Measurements from ENCODE around the gene HOXA1.
A peak's percentile ranks its signal among the peaks of the same experiment; 100 is the strongest.

Gene HOXA1

DNA sequence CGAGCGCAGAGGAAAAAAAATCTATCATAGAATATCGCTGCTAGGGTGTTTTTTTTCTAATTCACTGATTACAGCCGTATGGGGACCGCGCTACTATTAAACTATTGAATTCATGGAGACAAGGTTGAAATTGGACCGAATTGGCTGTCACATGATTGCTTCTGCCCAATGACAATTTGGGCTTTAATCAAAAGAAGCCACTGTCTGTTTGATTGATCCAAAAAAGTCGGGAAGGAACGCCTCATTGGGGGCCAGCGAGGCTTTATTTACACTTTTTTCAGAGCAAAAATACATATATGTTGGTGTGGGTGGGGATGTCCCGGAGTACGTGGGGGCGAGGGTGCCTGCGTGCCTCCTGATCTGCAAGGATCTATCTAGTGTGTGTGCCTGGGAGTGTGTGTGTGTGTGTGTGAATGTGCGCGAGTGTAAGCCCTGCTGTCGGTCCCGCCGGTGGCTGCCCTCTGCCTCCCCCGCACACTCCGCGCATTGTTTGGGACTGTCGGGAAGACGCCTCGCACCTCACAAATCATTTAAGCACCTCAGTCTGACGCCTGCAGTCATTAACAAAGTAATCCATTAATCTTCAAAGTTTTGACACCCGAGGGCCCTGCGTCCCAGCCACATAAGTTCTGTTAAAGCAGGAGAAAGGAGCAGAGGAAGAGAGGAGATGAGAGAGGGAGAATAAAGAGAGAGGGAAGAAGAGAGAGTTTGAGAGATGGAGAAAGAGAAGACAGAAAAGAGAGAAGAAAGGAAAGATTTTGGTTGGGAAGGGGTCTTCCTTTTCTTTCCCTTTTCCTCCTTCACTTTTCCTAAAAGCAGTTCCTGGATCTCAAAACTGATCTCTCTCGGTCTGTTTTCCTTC is 7.0 kb upstream of the HOXA1 start, which contains the start of gene HOXA2:
TSS of gene HOXA2 (minus strand) at position 103 of the 862 bp plus-strand sequence. CDS start 183 bp downstream, outside the sequence.
- peaks cover 9% of the 10 kb centered on the region for H3K36me3 Mint-ChIP-seq (ENCODE audit: insufficient read depth)
- DNase-seq (ENCODE audit: low spot score in 2 of 2): no peak
- no peaks in the 10 kb centered on the region for H3K9me3 Mint-ChIP-seq
- H3K27me3 Mint-ChIP-seq: peaks cover 63% of the 10 kb centered on the region
- H3K4me1 Mint-ChIP-seq: peaks cover 25% of the 10 kb centered on the region
- no peak within 1 kb of the TSS for H3K27ac Mint-ChIP-seq (ENCODE audit: low read depth)
- no peak for ATAC-seq (replicated peaks; ENCODE audit: extremely low read depth, poor library complexity, severe bottlenecking)
- H3K4me3 Mint-ChIP-seq: peak within 1 kb of the TSS; percentile 9

DNA sequence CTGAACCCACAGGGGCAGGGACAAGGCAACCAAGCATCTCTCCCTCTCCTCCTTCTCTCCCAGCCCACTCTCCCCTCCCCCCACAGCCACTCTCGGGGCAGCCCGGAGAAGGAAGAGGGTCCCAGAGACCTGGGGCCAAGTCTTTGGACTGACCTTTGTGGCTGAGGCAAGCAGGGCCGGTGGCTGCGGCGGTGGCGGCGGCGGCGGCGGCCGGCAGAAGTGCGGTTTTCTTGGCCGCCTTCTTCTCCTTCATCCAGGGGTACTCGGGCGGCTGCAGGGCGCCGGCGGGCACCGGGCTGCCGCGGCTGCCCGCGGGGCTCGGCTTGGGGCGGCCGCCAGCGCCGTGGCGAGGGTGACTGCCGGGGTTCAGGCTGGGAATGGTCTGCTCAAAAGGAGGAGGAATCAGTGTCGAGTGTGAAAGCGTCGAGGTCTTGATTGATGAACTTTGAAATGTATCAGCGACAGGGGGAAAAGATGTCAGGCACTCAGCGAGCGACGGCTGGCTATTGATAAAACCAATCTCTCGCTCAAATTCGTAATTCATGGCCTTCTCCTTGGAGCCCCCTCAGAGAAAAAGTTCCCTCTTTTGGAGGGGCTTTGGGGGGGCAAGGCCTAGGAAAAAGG is 6.3 kb upstream of the HOXA1 start:
- Mint-ChIP-seq H3K36me3 (ENCODE audit: insufficient read depth) (peaks cover 9% of the 10 kb centered on the region), H3K4me1 (peaks cover 33% of the 10 kb centered on the region), H3K4me3 (no peak overlapping the region), H3K27ac (ENCODE audit: low read depth) (no peak overlapping the region), H3K9me3 (no peaks in the 10 kb centered on the region), H3K27me3 (peaks cover 63% of the 10 kb centered on the region)
- ATAC-seq (replicated peaks; ENCODE audit: extremely low read depth, poor library complexity, severe bottlenecking) (no peak), DNase-seq (ENCODE audit: low spot score in 2 of 2) (no peak)

DNA sequence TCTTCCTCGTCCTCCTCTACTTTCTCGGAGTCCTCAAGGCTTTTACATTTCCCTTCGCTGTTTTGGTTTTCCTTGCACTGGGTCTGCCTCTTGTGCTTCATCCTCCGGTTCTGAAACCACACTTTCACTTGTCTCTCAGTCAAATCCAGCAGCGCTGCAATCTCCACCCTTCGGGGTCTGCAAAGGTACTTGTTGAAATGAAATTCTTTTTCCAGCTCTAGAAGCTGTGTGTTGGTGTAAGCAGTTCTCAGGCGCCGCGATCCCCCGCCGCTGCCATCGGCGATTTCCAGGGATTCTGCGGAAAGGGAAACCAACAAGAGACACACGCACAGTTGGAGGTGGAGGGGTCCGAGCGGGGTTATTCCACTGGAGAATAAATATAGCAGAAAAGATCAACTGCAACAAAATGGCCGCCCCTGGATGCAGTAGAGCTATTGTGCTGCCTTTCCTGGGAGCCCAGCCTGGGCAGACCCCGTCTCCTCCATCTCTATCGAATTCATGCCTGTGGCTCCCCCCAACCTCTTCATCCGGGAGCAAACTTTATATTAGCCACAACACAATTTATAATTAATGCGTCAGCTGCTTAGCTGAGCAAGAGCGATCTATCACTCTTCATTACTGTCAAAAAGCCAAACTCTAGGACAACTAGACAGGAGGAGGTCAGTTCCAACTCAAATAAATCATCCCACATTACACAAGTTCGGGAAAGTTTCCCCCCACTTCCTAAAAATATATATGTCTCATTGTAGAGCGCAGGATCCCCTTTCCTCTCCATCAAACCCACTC is 5.6 kb upstream of the HOXA1 start:
- Mint-ChIP-seq H3K9me3 (no peaks in the 10 kb centered on the region), H3K27ac (ENCODE audit: low read depth) (no peak overlapping the region), H3K27me3 (peaks cover 63% of the 10 kb centered on the region), H3K4me3 (no peak overlapping the region), H3K36me3 (ENCODE audit: insufficient read depth) (peaks cover 9% of the 10 kb centered on the region), H3K4me1 (peaks cover 36% of the 10 kb centered on the region)
- ATAC-seq (replicated peaks; ENCODE audit: extremely low read depth, poor library complexity, severe bottlenecking) (no peak), DNase-seq (ENCODE audit: low spot score in 2 of 2) (no peak)

DNA sequence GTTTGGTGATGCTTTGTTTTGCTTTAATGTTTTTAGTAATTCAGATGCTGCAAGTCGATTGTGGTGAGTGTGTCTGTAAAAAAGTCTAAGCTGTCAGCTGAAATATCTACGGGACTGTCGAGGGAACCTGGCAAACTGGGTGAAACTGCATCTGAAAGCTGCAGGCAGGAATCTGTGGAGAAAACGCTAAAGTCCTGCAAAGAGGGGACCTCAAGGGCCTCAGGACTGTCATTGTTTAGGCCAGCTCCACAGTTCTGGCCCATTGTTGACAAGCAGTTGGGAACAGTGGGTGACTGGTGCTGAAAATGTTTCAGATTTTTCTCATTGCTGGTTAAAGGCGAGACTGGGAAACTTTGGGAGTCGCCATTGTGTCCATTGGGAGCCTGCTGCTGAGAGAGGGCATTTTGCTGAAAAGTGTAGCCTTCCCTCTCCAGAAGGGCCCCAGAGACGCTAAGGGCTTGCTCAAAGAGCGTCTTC is 4.9 kb upstream of the HOXA1 start:
- H3K36me3 Mint-ChIP-seq (ENCODE audit: insufficient read depth): peaks cover 11% of the 10 kb centered on the region
- no peak overlapping the region for H3K4me3 Mint-ChIP-seq
- H3K27me3 Mint-ChIP-seq: peaks cover 63% of the 10 kb centered on the region
- H3K27ac Mint-ChIP-seq (ENCODE audit: low read depth): no peak overlapping the region
- ATAC-seq (replicated peaks; ENCODE audit: extremely low read depth, poor library complexity, severe bottlenecking): no peak
- H3K4me1 Mint-ChIP-seq: peaks cover 36% of the 10 kb centered on the region
- H3K9me3 Mint-ChIP-seq: no peaks in the 10 kb centered on the region
- DNase-seq (ENCODE audit: low spot score in 2 of 2): no peak

DNA sequence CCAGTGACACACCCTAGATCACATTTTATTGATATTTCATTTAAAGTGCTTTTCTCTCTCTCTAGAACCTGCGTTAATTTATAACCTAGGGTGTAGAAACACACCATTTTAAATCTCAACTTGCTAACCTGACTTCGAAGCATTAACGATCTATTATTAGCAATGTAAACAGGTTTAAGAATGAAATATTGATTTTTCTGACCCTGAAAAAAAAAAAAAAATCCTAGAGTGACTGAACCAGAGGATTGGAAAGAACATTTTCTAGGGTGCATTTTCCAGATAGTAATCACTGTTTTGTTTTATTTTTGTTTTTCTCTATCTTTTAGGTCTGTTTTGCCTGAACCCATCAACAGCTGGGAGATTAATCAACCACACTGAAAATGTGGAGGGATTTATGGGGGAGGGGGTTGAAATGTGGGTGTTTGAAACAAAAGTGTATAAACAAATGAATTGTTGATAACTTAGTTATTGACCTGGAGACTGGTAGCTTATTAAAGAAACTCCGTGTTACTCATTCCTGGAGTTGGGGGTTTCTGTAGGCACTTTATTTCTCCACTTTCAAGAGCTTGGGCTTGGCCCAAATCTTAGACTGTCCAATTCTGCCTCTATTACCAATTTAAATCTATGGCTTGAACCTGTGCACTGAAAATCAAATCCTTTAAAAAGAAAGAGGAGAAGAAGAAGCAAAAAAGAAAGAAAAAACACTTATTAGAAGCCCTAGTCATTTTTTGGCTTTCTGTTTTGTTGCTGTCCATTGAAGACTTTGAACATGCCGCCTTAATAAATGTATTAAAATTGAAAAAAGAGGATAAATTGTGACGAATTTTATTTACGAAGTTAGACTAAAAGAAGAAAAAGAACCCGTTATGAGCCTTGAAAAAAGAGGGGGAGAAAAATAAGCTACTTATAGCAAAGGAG is 3.9 kb upstream of the HOXA1 start:
- Mint-ChIP-seq H3K36me3 (ENCODE audit: insufficient read depth) (peaks cover 16% of the 10 kb centered on the region), H3K9me3 (no peaks in the 10 kb centered on the region), H3K4me1 (peaks cover 46% of the 10 kb centered on the region), H3K27me3 (peaks cover 72% of the 10 kb centered on the region), H3K27ac (ENCODE audit: low read depth) (no peak overlapping the region), H3K4me3 (no peak overlapping the region)
- ATAC-seq (replicated peaks; ENCODE audit: extremely low read depth, poor library complexity, severe bottlenecking) (no peak), DNase-seq (ENCODE audit: low spot score in 2 of 2) (no peak)

DNA sequence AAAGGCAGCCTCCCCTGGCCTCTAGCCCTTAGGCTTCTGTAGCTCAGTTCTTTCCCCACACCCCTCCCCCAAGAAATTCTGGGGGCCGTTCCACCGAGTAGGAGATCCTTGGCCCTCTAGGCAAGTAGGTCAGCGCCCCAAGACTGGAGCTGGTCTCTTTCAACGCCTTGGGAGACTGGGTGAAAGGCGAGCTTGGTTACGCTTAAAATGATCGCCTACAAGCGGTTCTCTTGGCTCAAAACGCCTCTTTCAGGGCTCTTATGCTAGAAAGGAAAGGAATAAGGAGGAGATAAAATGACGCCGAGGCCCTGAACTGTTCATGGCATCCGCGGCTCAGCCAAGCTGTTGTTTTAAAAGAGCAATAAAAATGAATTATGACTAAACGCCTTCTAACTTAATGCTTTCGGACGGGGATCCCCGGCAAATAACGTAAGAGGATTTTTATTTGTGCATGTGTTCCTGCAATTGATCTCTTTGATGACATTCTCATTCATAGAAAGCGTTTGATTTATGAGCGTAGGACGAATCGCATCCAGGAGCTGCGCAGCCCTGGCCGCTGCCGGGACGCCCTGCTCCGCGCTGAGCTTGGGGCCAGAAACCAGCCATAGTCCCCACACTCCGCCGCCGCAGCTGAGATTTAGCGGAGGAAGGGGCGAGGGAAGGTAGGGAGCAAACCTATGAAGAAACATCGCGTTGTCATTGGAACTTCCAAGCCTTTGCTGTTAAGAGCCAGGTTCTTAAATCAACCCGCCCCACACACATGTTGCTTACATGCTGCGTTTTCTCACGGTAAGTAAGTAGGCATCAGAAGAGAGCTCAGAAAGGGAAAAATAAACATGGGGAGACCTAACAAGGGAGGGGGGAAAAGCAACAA is 3.0 kb upstream of the HOXA1 start:
- peaks cover 72% of the 10 kb centered on the region for H3K27me3 Mint-ChIP-seq
- peaks cover 52% of the 10 kb centered on the region for H3K4me1 Mint-ChIP-seq
- no peaks in the 10 kb centered on the region for H3K9me3 Mint-ChIP-seq
- no peak overlapping the region for H3K27ac Mint-ChIP-seq (ENCODE audit: low read depth)
- DNase-seq (ENCODE audit: low spot score in 2 of 2) (no peak), ATAC-seq (replicated peaks; ENCODE audit: extremely low read depth, poor library complexity, severe bottlenecking) (no peak)
- H3K4me3 Mint-ChIP-seq: peak overlapping the region; percentile 12
- H3K36me3 Mint-ChIP-seq (ENCODE audit: insufficient read depth): peaks cover 18% of the 10 kb centered on the region

DNA sequence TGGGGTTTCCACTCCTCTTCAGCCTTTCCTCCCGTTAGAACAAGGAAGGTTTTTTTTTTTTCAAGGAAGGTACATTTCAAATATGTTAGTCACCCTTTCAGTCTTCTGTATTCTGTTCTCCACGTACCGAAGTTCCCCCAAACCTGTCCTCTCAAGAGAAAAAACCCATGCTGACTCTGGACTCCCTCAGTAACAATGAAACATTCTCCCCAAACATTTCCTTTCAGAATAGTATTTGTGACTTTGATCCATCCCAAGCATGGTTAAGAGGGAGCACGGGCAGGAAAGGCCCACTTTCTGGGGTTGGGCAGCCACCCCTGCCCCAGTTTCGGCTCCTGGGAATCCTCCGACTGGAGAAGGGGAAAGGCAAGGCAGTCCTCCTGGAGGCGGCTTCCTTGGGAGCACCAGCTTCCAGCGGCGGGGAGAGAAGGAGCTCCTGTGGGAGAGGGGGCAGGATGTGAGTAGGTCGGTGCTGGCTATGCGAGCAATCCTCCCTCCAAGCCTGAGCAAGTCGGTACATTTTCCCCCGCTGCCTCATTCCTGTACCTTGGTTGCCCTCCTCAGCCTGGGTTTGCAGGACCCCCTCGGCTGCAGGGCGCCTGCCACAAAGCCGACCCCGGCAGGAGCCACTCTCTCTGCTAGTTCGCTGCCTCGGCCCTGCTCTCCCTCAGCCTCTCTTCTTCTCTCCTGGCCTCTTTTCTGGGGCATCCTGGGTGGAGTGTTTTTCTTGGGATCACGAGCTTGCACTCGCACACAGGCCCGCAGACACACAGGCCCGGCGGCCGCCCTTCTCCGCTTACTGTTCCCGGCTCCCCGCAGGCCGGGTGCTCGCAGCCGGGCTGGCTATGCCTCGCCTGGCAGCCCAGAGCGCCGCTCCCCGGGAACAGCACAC is 2.1 kb upstream of the HOXA1 start:
- DNase-seq (ENCODE audit: low spot score in 2 of 2): no peak
- no peak for ATAC-seq (replicated peaks; ENCODE audit: extremely low read depth, poor library complexity, severe bottlenecking)

DNA sequence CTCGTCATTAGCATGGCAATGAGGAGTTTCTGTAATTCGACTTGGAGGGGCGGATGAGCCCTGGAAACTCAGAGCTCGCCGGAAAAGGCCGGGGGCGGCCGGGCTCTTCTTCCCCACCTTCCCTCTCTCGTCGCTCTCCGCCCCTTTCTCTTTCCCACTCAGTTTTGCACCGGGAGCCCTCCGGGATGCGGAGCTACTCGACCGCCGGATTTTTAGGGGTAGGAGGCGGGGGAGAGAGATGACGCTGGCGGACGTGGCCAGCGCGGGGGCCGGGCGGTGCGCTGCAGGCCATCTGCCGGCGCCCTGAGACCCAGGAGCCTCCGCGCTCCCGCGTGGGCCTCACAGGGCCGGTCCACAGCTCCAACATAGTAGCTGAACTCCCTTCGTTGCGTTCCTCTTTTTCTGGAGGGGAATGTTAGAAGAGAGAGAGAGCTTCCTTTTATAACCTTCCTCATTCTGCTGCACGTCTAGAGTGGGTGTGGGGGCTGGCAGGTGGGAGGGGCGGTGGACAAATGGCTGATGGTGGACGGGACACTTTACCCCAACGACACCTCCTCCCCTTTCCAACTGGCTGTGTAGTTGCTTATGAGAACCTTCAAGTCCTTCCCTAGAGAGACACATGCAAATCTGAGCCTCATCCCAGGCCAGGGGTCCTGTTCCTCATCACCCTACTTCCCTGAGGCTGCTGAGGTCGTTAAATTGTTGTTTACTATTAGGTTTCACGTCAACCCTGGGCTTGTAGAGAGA is 1.1 kb upstream of the HOXA1 start:
- Mint-ChIP-seq H3K36me3 (ENCODE audit: insufficient read depth) (peaks cover 16% of the 10 kb centered on the region), H3K27me3 (peaks cover 72% of the 10 kb centered on the region), H3K4me1 (peaks cover 38% of the 10 kb centered on the region), H3K9me3 (no peaks in the 10 kb centered on the region), H3K4me3 (peak overlapping the region; percentile 85), H3K27ac (ENCODE audit: low read depth) (peak overlapping the region; percentile 82)
- ATAC-seq (replicated peaks; ENCODE audit: extremely low read depth, poor library complexity, severe bottlenecking) (no peak), DNase-seq (ENCODE audit: low spot score in 2 of 2) (no peak)

More for the DNA sequence above, 2.1 kb upstream of the HOXA1 start:
- H3K27me3 Mint-ChIP-seq: peaks cover 72% of the 10 kb centered on the region
- H3K4me3 Mint-ChIP-seq: peak overlapping the region; percentile 85
- peaks cover 18% of the 10 kb centered on the region for H3K36me3 Mint-ChIP-seq (ENCODE audit: insufficient read depth)
- peaks cover 46% of the 10 kb centered on the region for H3K4me1 Mint-ChIP-seq
- H3K27ac Mint-ChIP-seq (ENCODE audit: low read depth): no peak overlapping the region
- H3K9me3 Mint-ChIP-seq: no peaks in the 10 kb centered on the region

DNA sequence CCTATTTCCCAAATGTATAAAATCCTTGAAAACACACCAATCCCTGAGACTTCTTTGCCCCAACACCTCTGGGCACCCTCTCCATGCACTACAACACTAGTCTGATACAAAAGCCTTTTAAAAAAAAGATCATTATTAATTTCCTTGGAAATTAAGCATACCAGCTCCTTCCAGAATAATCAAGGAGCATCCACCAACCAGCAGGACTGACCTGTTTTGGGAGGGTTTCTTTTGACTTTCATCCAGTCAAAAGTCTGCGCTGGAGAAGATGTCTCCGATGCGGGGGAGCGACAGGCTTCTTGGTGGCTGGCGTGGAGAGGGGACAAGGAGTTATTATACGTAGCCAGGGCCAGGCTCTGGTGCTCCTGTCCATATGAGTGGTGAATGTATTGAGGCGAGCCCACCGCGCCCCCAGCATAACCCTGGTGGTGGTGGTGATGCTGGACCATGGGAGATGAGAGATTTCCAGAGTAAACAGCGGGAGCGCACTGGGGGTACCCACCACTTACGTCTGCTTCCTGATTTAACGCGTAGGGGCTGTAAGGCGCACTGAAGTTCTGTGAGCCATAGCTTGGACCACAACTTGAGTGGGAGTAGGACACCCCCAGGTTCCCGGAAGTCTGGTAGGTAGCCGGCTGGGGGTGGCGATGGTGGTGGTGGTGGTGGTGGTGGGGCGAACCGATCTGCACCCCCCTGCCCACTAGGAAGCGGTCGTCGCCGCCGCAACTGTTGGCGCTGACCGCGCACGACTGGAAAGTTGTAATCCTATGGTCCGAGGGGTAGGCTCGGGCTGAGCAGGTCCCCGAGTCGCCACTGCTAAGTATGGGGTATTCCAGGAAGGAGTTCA is 527 bp downstream of the HOXA1 start:
- Mint-ChIP-seq H3K9me3 (no peaks in the 10 kb centered on the region), H3K27me3 (peaks cover 72% of the 10 kb centered on the region), H3K36me3 (ENCODE audit: insufficient read depth) (peaks cover 12% of the 10 kb centered on the region), H3K27ac (ENCODE audit: low read depth) (peak overlapping the region; percentile 82), H3K4me1 (peaks cover 32% of the 10 kb centered on the region), H3K4me3 (peak overlapping the region; percentile 85)
- DNase-seq (ENCODE audit: low spot score in 2 of 2): no peak
- no peak for ATAC-seq (replicated peaks; ENCODE audit: extremely low read depth, poor library complexity, severe bottlenecking)

Measured in central memory CD8-positive, alpha-beta T cell (primary cell).